ENCODE data around the gene IL15. TPM values are rescaled to one million over a fixed set of nuclear protein-coding genes. Genes with fewer than 3 reads are reported as not detected.

IL15 gene
- total RNA-seq, 1 donor from 2014 or later: 3.5 TPM

DNA sequence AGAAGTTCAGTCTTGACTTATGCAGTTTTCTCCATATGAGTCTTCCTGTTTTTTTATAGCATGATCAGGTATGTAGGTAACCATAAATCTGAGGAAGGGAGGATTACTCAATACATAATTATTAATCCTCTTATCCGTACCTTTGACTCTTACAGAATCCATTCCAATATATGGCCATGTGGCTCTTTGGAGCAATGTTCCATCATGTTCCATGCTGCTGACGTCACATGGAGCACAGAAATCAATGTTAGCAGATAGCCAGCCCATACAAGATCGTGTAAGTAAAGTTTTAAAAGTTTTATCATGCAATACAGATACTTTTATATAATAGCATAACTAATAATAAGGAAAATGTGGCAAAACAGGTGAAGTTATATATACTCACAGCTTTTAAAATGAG, 19.6 kb downstream of the IL15 start:
- ATAC-seq (ENCODE audit: low read depth) (no peak), DNase-seq (no peak)
- POLR2A ChIA-PET: no interaction called here
- CTCF ChIA-PET: no interaction called here
- no peak overlapping the region for H3K4me3 Mint-ChIP-seq
- no peaks in the 10 kb centered on the region for H3K27me3 Mint-ChIP-seq
- no peaks in the 10 kb centered on the region for H3K36me3 Mint-ChIP-seq (ENCODE audit: low read depth)
- TF ChIP-seq, protein P1, sequence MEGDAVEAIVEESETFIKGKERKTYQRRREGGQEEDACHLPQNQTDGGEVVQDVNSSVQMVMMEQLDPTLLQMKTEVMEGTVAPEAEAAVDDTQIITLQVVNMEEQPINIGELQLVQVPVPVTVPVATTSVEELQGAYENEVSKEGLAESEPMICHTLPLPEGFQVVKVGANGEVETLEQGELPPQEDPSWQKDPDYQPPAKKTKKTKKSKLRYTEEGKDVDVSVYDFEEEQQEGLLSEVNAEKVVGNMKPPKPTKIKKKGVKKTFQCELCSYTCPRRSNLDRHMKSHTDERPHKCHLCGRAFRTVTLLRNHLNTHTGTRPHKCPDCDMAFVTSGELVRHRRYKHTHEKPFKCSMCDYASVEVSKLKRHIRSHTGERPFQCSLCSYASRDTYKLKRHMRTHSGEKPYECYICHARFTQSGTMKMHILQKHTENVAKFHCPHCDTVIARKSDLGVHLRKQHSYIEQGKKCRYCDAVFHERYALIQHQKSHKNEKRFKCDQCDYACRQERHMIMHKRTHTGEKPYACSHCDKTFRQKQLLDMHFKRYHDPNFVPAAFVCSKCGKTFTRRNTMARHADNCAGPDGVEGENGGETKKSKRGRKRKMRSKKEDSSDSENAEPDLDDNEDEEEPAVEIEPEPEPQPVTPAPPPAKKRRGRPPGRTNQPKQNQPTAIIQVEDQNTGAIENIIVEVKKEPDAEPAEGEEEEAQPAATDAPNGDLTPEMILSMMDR (IDR thresholded peaks at IDR 0.05): no peak
- H3K9me3 Mint-ChIP-seq: no peaks in the 10 kb centered on the region
- intact Hi-C loops (cut with micrococcal nuclease): no loop called here
- H3K4me1 Mint-ChIP-seq: peaks cover 5% of the 10 kb centered on the region
- no peak overlapping the region for H3K27ac Mint-ChIP-seq

DNA sequence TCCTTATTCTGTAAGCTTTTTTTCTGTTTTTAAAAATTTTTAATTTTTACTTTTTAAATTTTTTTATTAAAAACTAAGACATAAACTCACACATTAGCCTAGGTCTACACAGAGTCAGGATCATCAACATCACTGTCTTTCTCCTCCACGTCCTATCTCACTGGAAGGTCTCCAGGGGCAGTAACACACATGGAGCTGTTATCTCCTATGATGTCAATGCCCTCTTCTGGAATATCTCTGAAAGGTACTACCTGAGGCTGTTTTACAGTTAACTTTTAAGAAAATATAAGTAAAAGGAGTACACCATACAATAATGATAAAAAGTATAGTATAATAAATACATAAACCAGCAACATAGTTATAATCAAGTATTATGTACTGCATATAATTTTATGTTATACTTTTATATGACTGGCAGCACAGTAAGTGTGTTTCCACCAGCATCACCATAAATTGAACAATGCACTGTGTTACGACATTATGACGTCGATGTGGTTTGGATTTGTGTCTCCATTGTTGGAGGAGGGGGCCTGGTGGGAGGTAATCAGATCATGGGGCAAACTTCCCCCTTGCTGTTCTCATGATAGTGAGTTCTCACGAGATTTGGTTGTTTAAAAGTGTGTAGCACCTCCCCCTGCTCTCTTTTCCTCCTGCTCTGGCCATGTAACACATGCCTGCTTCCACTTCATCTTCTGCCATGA, 21.3 kb downstream of the IL15 start:
- no peaks in the 10 kb centered on the region for H3K27me3 Mint-ChIP-seq
- peaks cover 5% of the 10 kb centered on the region for H3K4me1 Mint-ChIP-seq
- intact Hi-C loops (cut with micrococcal nuclease): no loop called here
- POLR2A ChIA-PET: no interaction called here
- H3K4me3 Mint-ChIP-seq: no peak overlapping the region
- no peak for ATAC-seq (ENCODE audit: low read depth)
- no peak for DNase-seq
- H3K9me3 Mint-ChIP-seq: no peaks in the 10 kb centered on the region
- CTCF ChIA-PET: no interaction called here
- TF ChIP-seq, protein P1 (IDR thresholded peaks at IDR 0.05): no peak
- no peaks in the 10 kb centered on the region for H3K36me3 Mint-ChIP-seq (ENCODE audit: low read depth)
- no peak overlapping the region for H3K27ac Mint-ChIP-seq

DNA sequence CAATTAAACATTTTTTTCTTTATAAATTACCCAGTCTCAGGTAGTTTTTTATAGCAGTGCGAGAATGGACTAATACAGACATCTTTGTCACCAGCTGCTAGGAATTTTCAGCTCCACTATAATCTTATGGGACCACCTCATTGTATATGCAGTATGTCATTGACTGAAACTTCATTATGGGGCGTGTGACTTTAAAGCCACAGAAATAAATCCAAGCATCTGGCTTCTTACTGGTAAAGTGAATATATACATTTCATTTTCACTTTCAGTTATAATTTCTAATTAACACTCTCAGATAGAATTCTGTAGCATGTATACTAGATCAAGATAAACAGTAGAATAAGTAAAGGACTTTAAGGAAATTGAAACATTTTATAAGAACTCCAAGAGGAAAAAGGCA, 21.9 kb downstream of the IL15 start:
- TF ChIP-seq, protein P1 (IDR thresholded peaks at IDR 0.05): no peak
- no peak overlapping the region for H3K27ac Mint-ChIP-seq
- POLR2A ChIA-PET: no interaction called here

DNA sequence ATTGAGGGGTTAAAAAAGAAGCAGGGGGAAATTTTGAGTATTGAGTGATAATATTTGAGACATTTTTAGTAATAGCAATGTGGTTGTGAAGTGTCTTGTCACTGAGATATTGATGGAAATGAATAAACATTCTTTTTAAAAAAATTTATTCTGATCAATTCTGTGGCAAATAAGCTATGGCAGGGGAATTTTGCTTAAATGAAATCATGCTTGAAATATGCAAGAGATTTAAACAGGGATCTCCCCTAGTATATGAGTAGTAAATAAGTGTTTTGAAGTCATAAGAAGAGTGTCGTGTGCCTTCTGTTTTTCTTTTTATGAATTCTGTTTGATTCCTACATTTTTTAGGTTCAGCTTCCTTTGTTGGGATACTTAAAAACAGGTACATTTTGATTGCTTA, 23.2 kb downstream of the IL15 start:
- Mint-ChIP-seq H3K36me3 (ENCODE audit: low read depth) (no peaks in the 10 kb centered on the region), H3K9me3 (no peaks in the 10 kb centered on the region), H3K4me3 (no peak overlapping the region), H3K4me1 (peaks cover 5% of the 10 kb centered on the region), H3K27me3 (no peaks in the 10 kb centered on the region), H3K27ac (no peak overlapping the region)
- CTCF ChIA-PET: no interaction called here
- ATAC-seq (ENCODE audit: low read depth) (no peak), DNase-seq (no peak)
- intact Hi-C loops (cut with micrococcal nuclease): no loop called here
- TF ChIP-seq, protein P1 (IDR thresholded peaks at IDR 0.05): no peak
- POLR2A ChIA-PET: no interaction called here

More for the DNA sequence above, 21.9 kb downstream of the IL15 start:
- no peaks in the 10 kb centered on the region for H3K36me3 Mint-ChIP-seq (ENCODE audit: low read depth)
- no peaks in the 10 kb centered on the region for H3K9me3 Mint-ChIP-seq
- no peaks in the 10 kb centered on the region for H3K27me3 Mint-ChIP-seq
- H3K4me1 Mint-ChIP-seq: peaks cover 5% of the 10 kb centered on the region
- ATAC-seq (ENCODE audit: low read depth) (no peak), DNase-seq (no peak)
- CTCF ChIA-PET: no interaction called here
- no peak overlapping the region for H3K4me3 Mint-ChIP-seq
- intact Hi-C loops (cut with micrococcal nuclease): no loop called here

DNA sequence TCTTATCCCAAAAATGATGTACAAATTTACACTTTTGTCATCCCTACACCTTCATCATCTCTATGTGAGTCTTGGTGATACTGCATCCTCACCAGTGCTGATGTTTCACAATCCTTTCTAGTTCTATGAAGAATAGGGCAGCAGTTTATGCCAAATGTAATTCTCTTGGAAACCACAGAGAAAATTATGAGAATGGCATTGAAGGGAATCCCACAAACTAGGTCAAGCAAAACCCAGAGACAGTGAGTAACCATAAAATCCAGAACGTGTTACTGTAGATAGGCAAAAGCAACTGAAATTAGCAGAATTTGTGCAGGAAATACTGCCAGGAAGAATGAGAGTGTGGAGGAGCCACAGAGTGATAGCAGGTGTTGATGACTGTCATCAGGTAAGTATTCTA, 24.5 kb downstream of the IL15 start:
- Mint-ChIP-seq H3K4me3 (no peak overlapping the region), H3K27ac (no peak overlapping the region), H3K9me3 (no peaks in the 10 kb centered on the region), H3K4me1 (peaks cover 5% of the 10 kb centered on the region), H3K36me3 (ENCODE audit: low read depth) (no peaks in the 10 kb centered on the region), H3K27me3 (no peaks in the 10 kb centered on the region)
- DNase-seq (no peak), ATAC-seq (ENCODE audit: low read depth) (no peak)
- ChIA-PET CTCF (no interaction called here), POLR2A (no interaction called here)
- TF ChIP-seq, protein P1 (IDR thresholded peaks at IDR 0.05): no peak
- intact Hi-C loops (cut with micrococcal nuclease): no loop called here

Data from activated B cell treated with CpG ODN at 0.5 μM for 24 hours (primary cell).